HepG2 (cell line): Measurements from ENCODE around the gene ETFB. TPM values are rescaled to one million over a fixed set of nuclear protein-coding genes. Genes with fewer than 3 reads are reported as not detected.

ENCODE experiments used
- ARID3A ChIP-seq: IDR thresholded peaks from 2 replicates; pipeline ENCODE4 v1.6.1; 2012; ENCODE audit warnings: low read depth, low read length, improper control_type of control experiment
- CCDC6 ChIP-seq: sonication (generic); formaldehyde crosslinking; IDR thresholded peaks from 2 replicates; pipeline ENCODE4 v1.8.1; 2022; ENCODE audit warnings: mild to moderate bottlenecking, missing genetic modification reagents, moderate library complexity
- DPF2 ChIP-seq: sonication (generic); formaldehyde crosslinking; IDR thresholded peaks from 2 replicates; pipeline ENCODE4 v1.4.0; 2020; ENCODE audit warnings: mild to moderate bottlenecking, low read depth, missing genetic modification reagents, borderline replicate concordance
- EZH2 ChIP-seq: conservative IDR thresholded peaks from 2 replicates; pipeline ENCODE4 v1.6.1; 2012; ENCODE audit warnings: mild to moderate bottlenecking, low read depth, low read length, moderate library complexity
- HMG20B ChIP-seq: conservative IDR thresholded peaks from 2 replicates; pipeline ENCODE4 v1.6.1; 2016; ENCODE audit warnings: missing genetic modification reagents, missing compliant biosample characterization
- KLF15 ChIP-seq: sonication (generic); formaldehyde crosslinking; IDR thresholded peaks from 2 replicates; pipeline ENCODE4 v1.8.1; 2023; ENCODE audit warnings: borderline replicate concordance, mild to moderate bottlenecking, inconsistent platforms, missing genetic modification reagents, mixed read lengths
- MBNL3 ChIP-seq: fragments of 250-450 bp; sonication (Bioruptor Pico); conservative IDR thresholded peaks from 2 replicates; pipeline ENCODE4 v1.8.0; 2022; ENCODE audit warnings: mild to moderate bottlenecking, inconsistent platforms
- MIER2 ChIP-seq: IDR thresholded peaks from 2 replicates; pipeline ENCODE4 v1.6.1; 2016; ENCODE audit warnings: missing biosample characterization, missing genetic modification reagents
- MIXL1 ChIP-seq: IDR thresholded peaks from 2 replicates; pipeline ENCODE4 v1.6.1; 2016
- NFKB2 ChIP-seq: sonication (generic); formaldehyde crosslinking; IDR thresholded peaks from 2 replicates; pipeline ENCODE4 v1.4.0; 2020; ENCODE audit warnings: missing genetic modification reagents, borderline replicate concordance
- POLR2AphosphoS2 ChIP-seq: IDR thresholded peaks from 2 replicates; pipeline ENCODE4 v1.6.1; 2011; ENCODE audit warnings: low read depth, low read length, improper control_type of control experiment
- RELA ChIP-seq: sonication (generic); formaldehyde crosslinking; IDR thresholded peaks from 2 replicates; pipeline ENCODE4 v1.4.0; 2020; ENCODE audit warnings: missing genetic modification reagents
- SNRNP70 ChIP-seq: fragments of 200-400 bp; formaldehyde crosslinking; IDR thresholded peaks from 2 replicates; pipeline ENCODE4 v1.6.1; 2017; ENCODE audit warnings: mild to moderate bottlenecking, low read depth, low read length, moderate library complexity
- SOX13 ChIP-seq, 3 experiments: fragments of 450-650 bp in 1 of 3; sonication (generic) in 1 of 3; formaldehyde crosslinking in 1 of 3; IDR thresholded peaks in 2 of 3; conservative IDR thresholded peaks in 1 of 3; 2 replicates each; pipeline versions ENCODE4 v1.5.0 to v1.6.1; 2016 to 2020; ENCODE audit warnings: antibody characterized with exemption in 1 of 3, mild to moderate bottlenecking in 1 of 3, missing compliant biosample characterization in 1 of 3, missing genetic modification reagents in 1 of 3, moderate library complexity in 1 of 3
- TBX3 ChIP-seq: fragments of 450-650 bp; IDR thresholded peaks from 2 replicates; pipeline ENCODE4 v1.6.1; 2017; ENCODE audit warnings: antibody characterized with exemption, mild to moderate bottlenecking, inconsistent platforms, borderline replicate concordance
- YEATS2 ChIP-seq: sonication (generic); formaldehyde crosslinking; IDR thresholded peaks from 2 replicates; pipeline ENCODE4 v1.4.0; 2020; ENCODE audit warnings: missing genetic modification reagents, borderline replicate concordance
- ZMYM4 ChIP-seq: sonication (generic); formaldehyde crosslinking; IDR thresholded peaks from 2 replicates; pipeline ENCODE4 v1.8.1; 2023; ENCODE audit warnings: mild to moderate bottlenecking, missing genetic modification reagents
- ZNF563 ChIP-seq: sonication (generic); formaldehyde crosslinking; IDR thresholded peaks from 2 replicates; pipeline ENCODE4 v1.8.0; 2022; ENCODE audit warnings: mild to moderate bottlenecking, moderate library complexity, missing genetic modification reagents
- ZNF761 ChIP-seq: sonication (generic); formaldehyde crosslinking; conservative IDR thresholded peaks from 2 replicates; pipeline ENCODE4 v1.4.0; 2020; ENCODE audit warnings: mild to moderate bottlenecking, missing genetic modification reagents
- polyA plus RNA-seq, 8 experiments: library from polyadenylated mRNA; depleted of rRNA in 3 of 8; stranded (reverse) in 7 of 8; unstranded in 1 of 8; fragments of >200 nt; fragmentation: Illumina TruSeq in 4 of 8; extraction: Trizol in 4 of 8; gene quantifications; 2 replicates each; pipeline versions ENCODE4 v1.2.1 to v1.2.3, GENCODE V29; 2011 to 2016; ENCODE audit warnings: low read depth in 4 of 8, missing spikeins in 1 of 8, mixed read lengths in 1 of 8; ENCODE audit not compliant: insufficient read depth in 1 of 8
- total RNA-seq, 5 experiments: library from RNA; depleted of rRNA; stranded (reverse); fragments of >200 nt; fragmentation: Illumina TruSeq; extraction: Trizol; gene quantifications; 2 replicates each; pipeline ENCODE4 v1.2.3, GENCODE V29; 2016; ENCODE audit warnings: low read depth in 1 of 5
- TF ChIP-seq, protein P1 (sequence below): sonication (generic); formaldehyde crosslinking; IDR thresholded peaks from 2 replicates; pipeline ENCODE4 v1.4.0; 2020; ENCODE audit warnings: missing genetic modification reagents

Gene ETFB
- total and polyA plus RNA-seq, 2 of the 13 experiments (the other 11 are each of a cell fraction or from before 2014, with no cell fraction given): 678 to 1,314 TPM

GRCh38 chr19:51394050-51394836, 28.1 kb upstream of the ETFB start (continued):
- TF ChIP-seq ARID3A: no peak
- TF ChIP-seq RELA: no peak
- TF ChIP-seq EZH2: no peak
- TF ChIP-seq, protein P1, sequence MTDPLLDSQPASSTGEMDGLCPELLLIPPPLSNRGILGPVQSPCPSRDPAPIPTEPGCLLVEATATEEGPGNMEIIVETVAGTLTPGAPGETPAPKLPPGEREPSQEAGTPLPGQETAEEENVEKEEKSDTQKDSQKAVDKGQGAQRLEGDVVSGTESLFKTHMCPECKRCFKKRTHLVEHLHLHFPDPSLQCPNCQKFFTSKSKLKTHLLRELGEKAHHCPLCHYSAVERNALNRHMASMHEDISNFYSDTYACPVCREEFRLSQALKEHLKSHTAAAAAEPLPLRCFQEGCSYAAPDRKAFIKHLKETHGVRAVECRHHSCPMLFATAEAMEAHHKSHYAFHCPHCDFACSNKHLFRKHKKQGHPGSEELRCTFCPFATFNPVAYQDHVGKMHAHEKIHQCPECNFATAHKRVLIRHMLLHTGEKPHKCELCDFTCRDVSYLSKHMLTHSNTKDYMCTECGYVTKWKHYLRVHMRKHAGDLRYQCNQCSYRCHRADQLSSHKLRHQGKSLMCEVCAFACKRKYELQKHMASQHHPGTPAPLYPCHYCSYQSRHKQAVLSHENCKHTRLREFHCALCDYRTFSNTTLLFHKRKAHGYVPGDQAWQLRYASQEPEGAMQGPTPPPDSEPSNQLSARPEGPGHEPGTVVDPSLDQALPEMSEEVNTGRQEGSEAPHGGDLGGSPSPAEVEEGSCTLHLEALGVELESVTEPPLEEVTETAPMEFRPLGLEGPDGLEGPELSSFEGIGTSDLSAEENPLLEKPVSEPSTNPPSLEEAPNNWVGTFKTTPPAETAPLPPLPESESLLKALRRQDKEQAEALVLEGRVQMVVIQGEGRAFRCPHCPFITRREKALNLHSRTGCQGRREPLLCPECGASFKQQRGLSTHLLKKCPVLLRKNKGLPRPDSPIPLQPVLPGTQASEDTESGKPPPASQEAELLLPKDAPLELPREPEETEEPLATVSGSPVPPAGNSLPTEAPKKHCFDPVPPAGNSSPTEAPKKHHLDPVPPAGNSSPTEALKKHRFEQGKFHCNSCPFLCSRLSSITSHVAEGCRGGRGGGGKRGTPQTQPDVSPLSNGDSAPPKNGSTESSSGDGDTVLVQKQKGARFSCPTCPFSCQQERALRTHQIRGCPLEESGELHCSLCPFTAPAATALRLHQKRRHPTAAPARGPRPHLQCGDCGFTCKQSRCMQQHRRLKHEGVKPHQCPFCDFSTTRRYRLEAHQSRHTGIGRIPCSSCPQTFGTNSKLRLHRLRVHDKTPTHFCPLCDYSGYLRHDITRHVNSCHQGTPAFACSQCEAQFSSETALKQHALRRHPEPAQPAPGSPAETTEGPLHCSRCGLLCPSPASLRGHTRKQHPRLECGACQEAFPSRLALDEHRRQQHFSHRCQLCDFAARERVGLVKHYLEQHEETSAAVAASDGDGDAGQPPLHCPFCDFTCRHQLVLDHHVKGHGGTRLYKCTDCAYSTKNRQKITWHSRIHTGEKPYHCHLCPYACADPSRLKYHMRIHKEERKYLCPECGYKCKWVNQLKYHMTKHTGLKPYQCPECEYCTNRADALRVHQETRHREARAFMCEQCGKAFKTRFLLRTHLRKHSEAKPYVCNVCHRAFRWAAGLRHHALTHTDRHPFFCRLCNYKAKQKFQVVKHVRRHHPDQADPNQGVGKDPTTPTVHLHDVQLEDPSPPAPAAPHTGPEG (CRISPR knock-in tag): no peak
- TF ChIP-seq TBX3: no peak
- no peak for TF ChIP-seq MIER2 (CRISPR knock-in tag)
- TF ChIP-seq MBNL3 (CRISPR knock-in tag): no peak
- TF ChIP-seq ZNF563 (CRISPR knock-in tag): peak; percentile 59; the same call in 1 of the 2 replicates
- TF ChIP-seq ZNF761 (CRISPR knock-in tag): no peak
- TF ChIP-seq YEATS2: peak; percentile 83
- peak; percentile 84; the same call in 1 of the 2 replicates for TF ChIP-seq ZMYM4 (CRISPR knock-in tag)
- TF ChIP-seq SNRNP70: no peak
- no peak for TF ChIP-seq DPF2
- TF ChIP-seq NFKB2 (CRISPR knock-in tag): peak; percentile 56; the same call in 1 of the 2 replicates
- no peak for TF ChIP-seq HMG20B (CRISPR knock-in tag)
- peak; percentile 67; the same call in 1 of the 2 replicates for TF ChIP-seq MIXL1
- TF ChIP-seq CCDC6 (CRISPR knock-in tag): peak; percentile 85; the same call in 1 of the 2 replicates
- TF ChIP-seq SOX13 (IDR thresholded peaks at IDR 0.05): no peak
- TF ChIP-seq SOX13 (CRISPR knock-in tag; conservative IDR thresholded peaks at IDR 0.05 in 1 of 2, IDR thresholded peaks at IDR 0.05 in 1 of 2): no peak
- TF ChIP-seq KLF15 (CRISPR knock-in tag): no peak
- TF ChIP-seq POLR2AphosphoS2: no peak
